ENCODE data around the gene SLC9A1.

SLC9A1 gene

DNA sequence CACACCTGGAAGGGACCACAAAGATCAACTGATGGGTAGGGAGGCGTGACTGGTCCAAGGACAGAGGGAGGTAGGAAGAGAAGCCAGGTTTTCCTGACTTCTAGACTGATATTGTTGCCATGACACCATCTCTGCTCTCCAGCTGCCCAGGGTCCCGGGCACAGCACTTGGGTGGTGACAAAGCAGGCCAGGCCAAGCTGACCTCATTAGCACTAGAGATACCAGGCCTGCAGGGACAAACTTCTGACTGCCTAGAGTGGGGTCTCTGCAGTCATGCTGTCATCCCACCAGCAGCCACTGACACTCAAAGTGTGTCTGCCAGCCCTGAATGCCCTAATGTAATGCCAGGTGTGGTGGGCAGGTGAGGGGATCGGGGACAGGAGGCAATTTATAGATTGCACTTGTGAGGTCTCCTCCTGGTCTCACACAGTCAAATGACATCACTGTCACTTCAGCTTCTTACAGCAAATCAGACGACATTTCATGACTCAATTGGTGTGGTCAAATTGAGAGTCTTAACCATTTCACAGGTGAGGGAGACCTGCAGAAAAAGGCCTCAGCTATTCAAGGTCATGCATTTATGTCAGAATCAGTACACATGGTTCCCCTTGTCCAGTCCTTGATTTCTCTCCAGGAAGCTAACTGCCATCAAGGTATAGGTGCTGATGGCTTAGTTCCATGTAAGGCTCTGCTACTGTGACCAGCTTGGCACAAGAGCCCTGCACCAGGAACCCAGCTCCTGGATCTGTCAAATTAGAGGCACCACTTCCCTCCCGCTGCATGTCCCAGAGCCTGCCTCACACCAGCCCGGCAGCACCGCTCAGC lies 2.7 kb downstream of the SLC9A1 start:
- H3K4me1 ChIP-seq (ENCODE audit: insufficient read depth, poor library complexity, severe bottlenecking): peaks cover 13% of the 10 kb centered on the region

DNA sequence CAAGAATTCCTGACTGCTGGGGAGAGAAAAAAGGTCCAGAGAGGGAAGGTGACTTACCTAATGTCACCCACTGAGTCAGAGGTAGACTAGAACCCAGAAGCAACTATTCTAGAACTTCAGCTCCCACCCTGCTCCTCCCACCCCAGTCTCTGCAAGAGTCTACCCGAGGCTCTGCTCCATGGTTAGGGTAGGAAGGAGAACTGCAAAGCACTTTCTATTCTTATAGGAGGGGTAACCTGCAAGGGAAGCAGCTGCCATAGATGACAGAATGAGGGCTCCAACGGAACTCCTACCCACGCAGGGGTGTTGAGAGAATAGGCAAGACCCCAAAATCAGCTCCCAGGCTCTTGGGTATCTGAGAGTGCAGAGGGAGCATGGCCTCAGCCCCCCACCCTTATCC lies 4.3 kb downstream of the SLC9A1 start:
- TF ChIP-seq CTCF (IDR thresholded peaks at IDR 0.05; ENCODE audit: poor library complexity, severe bottlenecking): no peak
- ATAC-seq (ENCODE audit: low read depth) (no peak), DNase-seq (ENCODE audit: low spot score) (no peak)
- H3K27ac ChIP-seq (ENCODE audit: poor library complexity, severe bottlenecking): no peak overlapping the region
- no peak overlapping the region for H3K4me3 ChIP-seq (ENCODE audit: severe bottlenecking)
- H3K36me3 ChIP-seq (ENCODE audit: low read depth): peaks cover 24% of the 10 kb centered on the region
- H3K9me3 ChIP-seq (ENCODE audit: severe bottlenecking): no peaks in the 10 kb centered on the region
- H3K4me1 ChIP-seq (ENCODE audit: insufficient read depth, poor library complexity, severe bottlenecking): peaks cover 23% of the 10 kb centered on the region
- H3K27me3 ChIP-seq (ENCODE audit: insufficient read depth, poor library complexity, severe bottlenecking): no peaks in the 10 kb centered on the region

More for the DNA sequence above, 2.7 kb downstream of the SLC9A1 start:
- H3K9me3 ChIP-seq (ENCODE audit: severe bottlenecking): no peaks in the 10 kb centered on the region
- no peaks in the 10 kb centered on the region for H3K27me3 ChIP-seq (ENCODE audit: insufficient read depth, poor library complexity, severe bottlenecking)
- peak overlapping the region; percentile 68 for H3K27ac ChIP-seq (ENCODE audit: poor library complexity, severe bottlenecking)
- ATAC-seq (ENCODE audit: low read depth) (no peak), DNase-seq (ENCODE audit: low spot score) (no peak)
- H3K4me3 ChIP-seq (ENCODE audit: severe bottlenecking): peak overlapping the region; percentile 62
- TF ChIP-seq CTCF (IDR thresholded peaks at IDR 0.05; ENCODE audit: poor library complexity, severe bottlenecking): no peak
- H3K36me3 ChIP-seq (ENCODE audit: low read depth): peaks cover 24% of the 10 kb centered on the region

- H3K27me3 ChIP-seq (ENCODE audit: insufficient read depth, poor library complexity, severe bottlenecking): no peaks in the 10 kb centered on the region
- H3K9me3 ChIP-seq (ENCODE audit: severe bottlenecking): no peaks in the 10 kb centered on the region
- no peak overlapping the region for H3K4me3 ChIP-seq (ENCODE audit: severe bottlenecking)
- no peak for TF ChIP-seq CTCF (IDR thresholded peaks at IDR 0.05; ENCODE audit: poor library complexity, severe bottlenecking)
- DNase-seq (ENCODE audit: low spot score): no peak
- H3K4me1 ChIP-seq (ENCODE audit: insufficient read depth, poor library complexity, severe bottlenecking): peaks cover 27% of the 10 kb centered on the region
- peaks cover 24% of the 10 kb centered on the region for H3K36me3 ChIP-seq (ENCODE audit: low read depth)
- H3K27ac ChIP-seq (ENCODE audit: poor library complexity, severe bottlenecking): no peak overlapping the region
- ATAC-seq (ENCODE audit: low read depth): no peak
These were observed 4.7 kb downstream of the SLC9A1 start for GRCh38 chr1:27150183-27150582.

DNA sequence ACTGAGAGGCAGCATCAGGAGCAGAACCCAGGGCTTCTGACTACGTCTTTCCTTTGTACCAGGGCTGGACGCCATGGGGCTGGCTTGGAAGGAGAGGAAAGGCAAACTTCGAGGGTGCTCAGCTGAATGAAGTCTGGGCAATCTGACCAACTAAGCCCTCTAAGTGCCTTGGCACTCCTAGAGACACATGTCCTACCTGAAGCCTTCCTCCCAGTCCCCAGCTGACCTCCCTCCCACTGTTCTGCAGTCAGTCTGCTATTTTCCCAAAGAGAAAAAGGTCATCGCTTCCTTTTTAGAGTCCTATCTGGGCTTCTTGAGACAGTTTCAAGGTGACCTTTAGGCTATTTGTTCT lies 5.2 kb downstream of the SLC9A1 start:
- peaks cover 24% of the 10 kb centered on the region for H3K36me3 ChIP-seq (ENCODE audit: low read depth)
- no peak overlapping the region for H3K27ac ChIP-seq (ENCODE audit: poor library complexity, severe bottlenecking)
- no peak overlapping the region for H3K4me3 ChIP-seq (ENCODE audit: severe bottlenecking)
- peaks cover 30% of the 10 kb centered on the region for H3K4me1 ChIP-seq (ENCODE audit: insufficient read depth, poor library complexity, severe bottlenecking)
- ATAC-seq (ENCODE audit: low read depth) (no peak), DNase-seq (ENCODE audit: low spot score) (no peak)
- H3K9me3 ChIP-seq (ENCODE audit: severe bottlenecking): no peaks in the 10 kb centered on the region
- no peaks in the 10 kb centered on the region for H3K27me3 ChIP-seq (ENCODE audit: insufficient read depth, poor library complexity, severe bottlenecking)
- no peak for TF ChIP-seq CTCF (IDR thresholded peaks at IDR 0.05; ENCODE audit: poor library complexity, severe bottlenecking)

DNA sequence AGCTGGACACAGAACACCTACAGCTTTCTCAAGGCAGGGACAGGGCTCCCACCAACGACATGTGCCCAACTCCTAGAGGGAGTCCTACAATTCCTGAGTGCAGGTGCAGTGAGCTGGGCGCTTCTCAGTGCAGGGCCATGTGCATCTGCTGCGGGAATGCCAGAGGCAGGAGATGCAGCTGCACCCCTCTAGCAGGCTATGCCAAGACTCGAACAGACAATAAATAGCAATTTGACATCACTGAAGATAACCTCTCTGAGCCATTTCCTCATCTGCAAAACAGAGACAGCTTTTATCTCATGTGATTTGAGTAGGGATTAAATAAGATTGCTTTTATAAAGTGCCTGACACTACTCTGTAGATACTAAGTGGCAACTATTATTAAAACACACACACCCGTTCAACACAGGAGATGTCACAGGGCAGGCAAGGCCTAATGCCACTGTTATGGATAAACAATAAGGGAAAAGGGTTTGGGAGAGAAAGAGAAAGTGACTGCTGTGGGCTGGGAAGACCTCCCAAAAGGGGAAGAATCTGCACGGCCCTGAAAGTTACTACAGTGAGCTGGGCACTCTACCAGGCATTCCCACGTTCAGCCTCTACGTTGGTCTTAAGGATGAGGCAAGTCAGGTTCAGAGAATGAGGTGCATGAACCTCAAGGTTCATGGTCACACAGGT lies 5.7 kb downstream of the SLC9A1 start:
- ATAC-seq (ENCODE audit: low read depth) (no peak), DNase-seq (ENCODE audit: low spot score) (no peak)
- Histone ChIP-seq H3K27me3 (ENCODE audit: insufficient read depth, poor library complexity, severe bottlenecking) (no peaks in the 10 kb centered on the region), H3K27ac (ENCODE audit: poor library complexity, severe bottlenecking) (no peak overlapping the region), H3K36me3 (ENCODE audit: low read depth) (peaks cover 29% of the 10 kb centered on the region), H3K4me1 (ENCODE audit: insufficient read depth, poor library complexity, severe bottlenecking) (peaks cover 35% of the 10 kb centered on the region), H3K9me3 (ENCODE audit: severe bottlenecking) (no peaks in the 10 kb centered on the region), H3K4me3 (ENCODE audit: severe bottlenecking) (no peak overlapping the region)
- TF ChIP-seq CTCF (IDR thresholded peaks at IDR 0.05; ENCODE audit: poor library complexity, severe bottlenecking): no peak

All from RWPE2 (cell line).